Mammary epithelial cell (primary cell): ENCODE measurements around the gene C6.

Experiments used
- EZH2 ChIP-seq: IDR thresholded peaks from 2 replicates; pipeline ENCODE4 v1.6.1; 2012; ENCODE audit warnings: low read length, inconsistent platforms, borderline replicate concordance
- TF ChIP-seq, protein P1 (sequence below), 2 donors: IDR thresholded peaks in 1 of 2; conservative IDR thresholded peaks in 1 of 2; 2 replicates each; pipeline ENCODE4 v1.5.1; 2011 to 2012; ENCODE audit warnings: inconsistent platforms in 2 of 2, low read length in 2 of 2, mild to moderate bottlenecking in 2 of 2, control low read depth in 1 of 2, low read depth in 1 of 2; ENCODE audit not compliant: insufficient read depth in 1 of 2; ENCODE audit errors: extremely low read depth in 1 of 2

DNA sequence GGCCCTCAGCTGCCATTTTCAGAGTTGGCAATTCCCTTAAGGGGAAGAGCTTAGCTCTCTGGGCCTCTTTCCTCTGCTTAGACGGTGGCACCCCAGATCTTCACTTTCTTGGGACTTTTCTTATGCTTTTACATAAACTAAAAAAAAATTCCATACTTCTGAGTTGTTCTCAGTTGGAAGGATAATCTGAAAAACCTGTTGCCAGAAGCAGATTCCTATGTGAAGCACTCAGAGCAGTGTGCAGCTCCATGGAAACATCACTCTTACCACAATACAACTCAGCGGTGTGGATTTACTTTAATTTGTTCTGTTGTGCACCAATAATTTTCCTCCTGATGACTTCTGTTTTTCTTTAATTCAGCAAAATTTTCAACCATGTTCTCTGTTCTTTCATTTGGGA is 98.1 kb downstream of the C6 start:
- TF ChIP-seq, protein P1, sequence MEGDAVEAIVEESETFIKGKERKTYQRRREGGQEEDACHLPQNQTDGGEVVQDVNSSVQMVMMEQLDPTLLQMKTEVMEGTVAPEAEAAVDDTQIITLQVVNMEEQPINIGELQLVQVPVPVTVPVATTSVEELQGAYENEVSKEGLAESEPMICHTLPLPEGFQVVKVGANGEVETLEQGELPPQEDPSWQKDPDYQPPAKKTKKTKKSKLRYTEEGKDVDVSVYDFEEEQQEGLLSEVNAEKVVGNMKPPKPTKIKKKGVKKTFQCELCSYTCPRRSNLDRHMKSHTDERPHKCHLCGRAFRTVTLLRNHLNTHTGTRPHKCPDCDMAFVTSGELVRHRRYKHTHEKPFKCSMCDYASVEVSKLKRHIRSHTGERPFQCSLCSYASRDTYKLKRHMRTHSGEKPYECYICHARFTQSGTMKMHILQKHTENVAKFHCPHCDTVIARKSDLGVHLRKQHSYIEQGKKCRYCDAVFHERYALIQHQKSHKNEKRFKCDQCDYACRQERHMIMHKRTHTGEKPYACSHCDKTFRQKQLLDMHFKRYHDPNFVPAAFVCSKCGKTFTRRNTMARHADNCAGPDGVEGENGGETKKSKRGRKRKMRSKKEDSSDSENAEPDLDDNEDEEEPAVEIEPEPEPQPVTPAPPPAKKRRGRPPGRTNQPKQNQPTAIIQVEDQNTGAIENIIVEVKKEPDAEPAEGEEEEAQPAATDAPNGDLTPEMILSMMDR (conservative IDR thresholded peaks at IDR 0.05 in 1 of 2, IDR thresholded peaks at IDR 0.05 in 1 of 2; ENCODE audit: extremely low read depth in 1 of 2, insufficient read depth in 1 of 2, low read depth in 1 of 2, low read length in 2 of 2) = no peak
- TF ChIP-seq EZH2 = no peak
